HG02970 (cell line): Measurements from ENCODE around the gene LARGE1.
"Not testable (repeated sequence)": the region's sequence is repeated elsewhere in the genome, so short reads cannot be mapped to it uniquely, and the experiment has no call there.

ENCODE experiments used
- ATAC-seq: cut with Tn5 transposase; IDR thresholded peaks from one replicate; pipeline ENCODE4 v1.9.1; 2021; ENCODE audit warnings: mild to moderate bottlenecking, moderate library complexity, moderate number of reproducible peaks; ENCODE audit not compliant: unreplicated experiment, low FRiP score

LARGE1 gene

GRCh38 chr22:33402325-33402724 is 518.0 kb downstream of the LARGE1 start:
- no peak for ATAC-seq

DNA sequence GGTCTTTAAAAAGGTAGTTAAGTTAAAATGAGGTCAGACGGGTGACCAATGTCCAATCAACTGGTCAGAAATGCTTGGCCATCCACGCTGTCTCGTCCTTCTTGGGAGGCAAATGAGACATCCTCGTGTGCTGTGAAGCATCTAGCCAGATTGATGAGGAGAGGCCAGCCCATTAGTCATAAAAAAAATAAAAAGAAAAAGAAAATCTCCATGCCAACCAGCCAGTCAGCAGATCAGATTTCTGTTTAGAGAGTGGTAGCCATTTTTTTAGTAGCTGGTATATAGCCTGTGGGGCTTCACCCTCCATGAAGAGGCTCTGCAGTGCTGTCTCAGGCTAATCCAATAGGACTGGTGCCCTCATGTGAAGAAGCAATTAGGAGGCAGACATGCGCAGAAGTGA is 519.0 kb downstream of the LARGE1 start:
- no peak for ATAC-seq

GRCh38 chr22:33400891-33401290 is 519.4 kb downstream of the LARGE1 start:
- ATAC-seq: no peak

- ATAC-seq: no peak
Observed at GRCh38 chr22:33400061-33400840, 520.0 kb downstream of the LARGE1 start.

GRCh38 chr22:33397381-33397907 is 522.8 kb downstream of the LARGE1 start:
- no peak for ATAC-seq

- ATAC-seq: no peak
Observed at GRCh38 chr22:33393432-33393831, 526.8 kb downstream of the LARGE1 start.

DNA sequence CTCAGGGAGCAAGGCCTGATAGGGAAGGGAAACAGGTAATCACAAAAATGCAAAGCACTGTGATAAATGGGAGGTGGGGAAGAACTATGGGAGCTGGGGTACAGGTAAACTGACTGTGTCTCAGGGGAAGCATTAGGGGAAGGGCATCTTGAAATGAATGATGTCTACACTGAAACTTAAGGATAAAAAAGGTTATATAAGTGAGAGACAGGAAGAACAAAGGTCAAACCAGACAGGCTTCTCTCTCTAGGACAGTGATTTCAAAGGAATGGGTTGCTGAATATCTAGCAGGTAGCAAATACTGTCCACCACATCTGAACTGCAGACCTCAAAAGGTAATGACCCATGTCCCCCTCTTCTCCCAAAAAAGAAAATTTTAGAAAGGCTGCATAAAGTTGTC is 529.0 kb downstream of the LARGE1 start:
- no peak for ATAC-seq

DNA sequence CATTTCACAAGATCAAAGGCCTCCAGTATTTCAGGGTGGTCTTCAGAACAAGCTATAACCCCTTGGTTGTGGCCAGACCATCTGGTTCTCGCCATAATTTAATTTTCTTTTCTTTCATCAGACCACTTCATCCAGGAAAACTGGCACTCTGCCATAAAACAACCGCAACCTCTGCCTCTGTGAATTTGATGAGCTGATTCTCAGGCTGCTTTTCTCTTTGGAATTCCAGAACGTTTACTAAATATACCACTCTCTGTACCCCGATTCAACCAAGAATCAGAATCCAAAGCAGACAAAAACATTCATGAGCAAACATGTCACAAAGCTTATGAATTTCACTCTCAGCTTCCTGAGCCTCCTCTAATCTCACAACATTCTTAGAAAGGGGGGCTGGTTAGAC is 530.3 kb downstream of the LARGE1 start:
- ATAC-seq: no peak

DNA sequence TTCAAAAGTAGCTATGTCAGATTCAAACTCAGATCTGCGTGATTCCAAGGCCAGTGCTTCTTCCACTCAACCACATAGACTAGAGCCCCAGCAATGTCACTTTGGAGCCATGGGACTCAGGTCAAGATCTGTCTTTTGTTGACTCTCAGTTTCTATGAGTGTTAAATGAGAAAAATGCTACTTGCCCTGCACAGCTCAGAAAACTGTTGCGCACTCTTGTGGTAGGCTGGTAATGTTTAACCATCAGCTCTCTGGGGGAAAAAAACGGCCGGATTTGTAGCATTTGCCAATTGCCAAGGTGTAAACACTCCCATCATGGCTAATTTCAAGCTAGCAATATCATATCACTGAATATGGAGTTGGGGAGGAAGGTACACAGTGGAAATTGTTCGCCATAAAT is 534.0 kb downstream of the LARGE1 start:
- ATAC-seq: no peak

- ATAC-seq: no peak
Observed at GRCh38 chr22:33385611-33386010, 534.7 kb downstream of the LARGE1 start.

DNA sequence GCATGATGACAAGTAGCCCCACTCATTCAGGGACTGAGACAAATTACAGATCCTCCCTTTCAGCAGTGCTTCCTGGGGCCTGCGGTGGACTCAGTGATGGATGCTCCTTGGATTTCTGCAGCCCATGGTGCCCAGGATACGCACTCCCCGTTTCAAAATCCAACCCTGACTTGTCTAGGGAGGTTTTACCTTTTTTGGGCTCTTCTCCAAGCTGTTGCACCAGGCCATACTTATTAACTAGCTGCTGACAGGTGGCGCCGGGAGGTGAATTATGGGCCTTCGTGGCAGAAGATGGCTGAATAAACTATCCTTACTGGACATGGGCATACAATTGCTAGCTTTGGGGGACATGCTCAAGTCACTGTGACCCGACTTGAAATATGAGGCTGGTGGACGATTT is 537.8 kb downstream of the LARGE1 start:
- ATAC-seq: no peak

GRCh38 chr22:33381531-33382406 is 538.5 kb downstream of the LARGE1 start:
- no peak for ATAC-seq

GRCh38 chr22:33380789-33381530 is 539.3 kb downstream of the LARGE1 start:
- no peak for ATAC-seq

DNA sequence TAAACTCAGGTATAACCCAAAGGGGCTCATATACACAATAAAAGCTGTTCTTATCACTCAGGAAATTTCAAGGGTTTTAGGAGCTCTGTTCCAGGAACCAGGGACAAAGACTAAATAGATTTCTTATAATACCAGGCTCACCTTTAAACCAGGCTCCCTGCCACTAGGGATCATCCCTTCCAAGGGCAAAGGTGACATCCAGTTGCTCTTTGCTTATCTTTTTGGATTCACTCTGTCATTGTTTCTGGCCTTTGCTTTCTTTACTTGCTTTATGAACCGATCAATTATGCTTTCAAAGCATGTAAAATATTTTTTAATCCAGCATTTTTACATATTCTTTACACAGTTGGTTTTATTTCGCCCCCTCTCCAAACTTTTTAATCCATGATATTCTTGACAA is 540.4 kb downstream of the LARGE1 start:
- ATAC-seq: no peak

DNA sequence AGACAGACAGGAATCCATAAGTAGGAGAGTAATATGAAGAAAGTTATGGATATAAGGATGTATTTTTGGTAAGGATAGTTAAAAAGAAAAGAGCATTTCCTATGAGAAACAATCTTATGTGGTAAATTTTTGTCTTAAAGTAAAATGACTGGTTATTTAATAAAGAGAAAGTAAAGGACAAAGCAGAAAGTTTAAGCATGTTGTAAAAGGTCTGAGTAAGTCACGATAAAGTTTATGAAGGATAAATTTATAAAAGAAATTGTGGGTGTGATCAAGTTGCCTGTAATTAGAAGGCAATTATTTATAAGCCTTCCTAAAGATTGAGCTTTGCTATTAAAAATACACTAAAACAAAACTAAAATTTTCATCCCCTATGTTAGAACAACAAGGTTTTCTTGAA is 547.4 kb downstream of the LARGE1 start:
- ATAC-seq: no peak

DNA sequence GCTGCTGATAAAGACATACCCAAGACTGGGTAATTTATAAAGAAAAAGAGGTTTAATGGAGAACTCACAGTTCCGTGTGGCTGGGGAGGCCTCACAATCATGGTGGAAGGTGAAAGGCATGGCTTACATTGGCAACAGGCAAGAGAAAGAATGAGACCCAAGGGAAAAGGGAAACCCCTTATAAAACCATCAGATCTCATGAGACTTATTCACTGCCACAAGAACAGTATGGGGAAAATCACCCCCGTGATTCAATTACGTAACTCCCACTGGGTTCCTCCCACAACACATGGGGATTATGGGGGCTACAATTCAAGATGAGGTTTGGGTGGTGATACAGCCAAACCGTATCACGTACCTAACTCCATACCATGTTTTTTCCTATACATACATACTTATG is 557.0 kb downstream of the LARGE1 start:
- not testable (repeated sequence) for ATAC-seq

- no peak for ATAC-seq
Observed at GRCh38 chr22:33362702-33363101, 557.6 kb downstream of the LARGE1 start.

GRCh38 chr22:33361581-33361980 is 558.7 kb downstream of the LARGE1 start:
- no peak for ATAC-seq

DNA sequence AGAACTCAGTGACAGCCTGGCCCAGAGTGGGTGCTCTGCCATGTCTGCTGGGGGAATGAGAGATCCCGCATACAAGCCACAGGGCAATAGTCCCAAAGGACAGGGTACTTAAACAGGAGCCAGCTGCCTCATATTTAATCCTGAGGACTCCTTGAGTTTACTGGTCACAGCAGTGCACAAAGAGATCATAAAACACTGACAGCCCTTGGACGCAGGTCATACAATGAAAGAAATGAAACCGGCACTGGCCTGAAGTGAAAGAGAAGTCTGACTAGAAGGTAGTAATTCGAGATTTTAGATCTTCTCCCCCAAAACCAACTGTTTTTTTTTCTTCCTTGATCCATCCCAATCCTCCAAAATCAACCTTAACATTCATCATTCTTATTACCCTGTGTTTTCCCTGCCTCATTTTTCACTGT is 562.3 kb downstream of the LARGE1 start:
- ATAC-seq: no peak

DNA sequence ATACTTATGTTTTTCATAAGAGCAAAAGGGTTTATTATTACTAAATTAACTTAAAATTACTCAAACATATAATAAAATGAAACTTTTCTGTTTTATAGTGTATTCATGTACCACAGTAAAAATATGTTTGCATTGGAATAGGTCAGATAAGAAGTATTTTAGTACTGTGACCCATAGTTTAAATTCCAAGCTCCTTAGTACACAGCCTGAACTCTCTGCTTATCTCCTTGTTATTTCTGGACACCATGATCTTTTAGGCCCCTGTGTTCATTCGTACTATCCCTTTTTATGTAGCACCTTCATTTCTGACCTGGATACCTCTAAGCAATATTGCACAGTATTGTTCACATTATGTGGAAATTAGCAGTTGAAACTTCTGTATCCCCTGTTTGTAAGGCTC is 565.3 kb downstream of the LARGE1 start:
- ATAC-seq: no peak

DNA sequence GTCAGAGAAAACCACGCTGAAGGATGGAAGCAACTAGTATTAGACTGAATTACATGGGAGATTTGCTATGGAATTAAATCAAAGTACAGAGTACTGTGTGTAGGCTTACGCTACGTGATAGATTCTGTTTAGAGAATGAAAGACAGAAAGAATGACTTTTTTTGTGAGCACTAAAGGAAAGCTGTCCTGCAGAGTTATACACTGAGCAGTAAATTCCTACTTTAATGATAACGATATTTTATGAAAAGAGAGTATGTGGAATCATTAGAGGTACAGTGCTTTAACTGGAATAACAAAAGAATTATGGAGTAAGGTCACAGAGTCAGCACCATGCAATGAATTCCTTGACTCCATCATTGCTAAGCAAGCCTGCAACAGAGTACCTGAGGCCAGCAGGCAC is 566.8 kb downstream of the LARGE1 start:
- no peak for ATAC-seq
